Vagina (tissue), 2 donors: ENCODE results near the gene CDH4.

ENCODE experiments used
- CTCF ChIP-seq, 3 experiments: fragments of 450-650 bp in 2 of 3; fragments of 200-600 bp in 1 of 3; sonication (generic) in 1 of 3; IDR thresholded peaks; one replicate each; pipeline ENCODE4 v1.5.1; 2017 to 2019; ENCODE audit warnings: antibody characterized with exemption in 3 of 3, mild to moderate bottlenecking in 2 of 3, moderate library complexity in 2 of 3
- POLR2A ChIP-seq, 2 donors: fragments of 450-650 bp; IDR thresholded peaks; one replicate each; pipeline ENCODE4 v1.6.1; 2017; ENCODE audit warnings: antibody characterized with exemption in 2 of 2, mild to moderate bottlenecking in 2 of 2, moderate library complexity in 2 of 2
- POLR2AphosphoS5 ChIP-seq, 2 donors: sonication (generic); formaldehyde crosslinking; IDR thresholded peaks; one replicate each; pipeline ENCODE4 v1.9.0; 2017; ENCODE audit warnings: antibody characterized with exemption in 2 of 2, mild to moderate bottlenecking in 2 of 2, low read depth in 1 of 2; ENCODE audit not compliant: insufficient read depth in 1 of 2

GRCh38 chr20:61844621-61845020, 592.6 kb downstream of the CDH4 start:
- TF ChIP-seq CTCF (IDR thresholded peaks at IDR 0.05) (no peak), POLR2A (IDR thresholded peaks at IDR 0.05) (no peak), POLR2AphosphoS5 (IDR thresholded peaks at IDR 0.05; ENCODE audit: insufficient read depth in 1 of 2, low read depth in 1 of 2) (no peak)
